UCSD-AML1 (cell line): Measurements from ENCODE around the gene SLC2A9.

Experiments
- DNase-seq: peaks from one replicate; lab custom pipeline; 2025; ENCODE audit not compliant: unreplicated experiment; lab: John Stamatoyannopoulos, UW

SLC2A9 gene

GRCh38 chr4:10020871-10021652, at the start of gene SLC2A9:
TSS of gene SLC2A9 (minus strand) at chr4:10021497. CDS start at chr4:10021429, 68 bp downstream.
- peak; percentile 40 for DNase-seq

DNA sequence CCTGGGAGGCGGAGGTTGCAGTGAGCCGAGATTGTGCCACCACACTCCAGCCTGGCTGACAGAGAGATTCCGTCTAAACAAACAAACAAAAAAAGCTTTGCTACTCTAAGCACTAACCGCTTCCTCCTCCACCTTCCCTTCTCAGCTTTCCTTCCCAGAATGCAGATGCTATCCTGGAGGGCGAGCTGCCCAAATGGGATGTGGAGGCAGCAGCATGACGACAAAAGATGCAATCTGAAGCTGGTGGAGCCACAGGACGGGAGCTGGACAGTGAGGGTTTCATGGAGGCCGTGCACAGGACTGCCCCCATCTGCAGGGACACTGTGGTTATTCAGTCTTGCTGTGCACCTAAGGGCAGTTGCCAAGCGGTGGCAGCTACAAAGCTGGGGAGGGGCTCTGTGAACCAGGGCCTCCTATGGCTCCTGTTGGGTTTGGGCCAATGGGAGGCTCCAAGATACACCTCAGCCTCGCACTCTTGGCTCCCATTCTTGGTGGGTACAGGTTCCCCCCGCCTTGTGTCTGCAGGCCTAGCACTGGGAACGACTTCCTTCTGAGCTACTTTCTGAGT, 47.9 kb upstream of the SLC2A9 start:
- no peak for DNase-seq

GRCh38 chr4:10066670-10067651, 45.7 kb upstream of the SLC2A9 start:
- no peak for DNase-seq

GRCh38 chr4:10066206-10066605, 44.9 kb upstream of the SLC2A9 start:
- DNase-seq = no peak

GRCh38 chr4:10063544-10064300, 42.4 kb upstream of the SLC2A9 start:
- DNase-seq = peak; percentile 63

- DNase-seq = no peak
Measured at GRCh38 chr4:10061650-10062415, 40.5 kb upstream of the SLC2A9 start.

DNA sequence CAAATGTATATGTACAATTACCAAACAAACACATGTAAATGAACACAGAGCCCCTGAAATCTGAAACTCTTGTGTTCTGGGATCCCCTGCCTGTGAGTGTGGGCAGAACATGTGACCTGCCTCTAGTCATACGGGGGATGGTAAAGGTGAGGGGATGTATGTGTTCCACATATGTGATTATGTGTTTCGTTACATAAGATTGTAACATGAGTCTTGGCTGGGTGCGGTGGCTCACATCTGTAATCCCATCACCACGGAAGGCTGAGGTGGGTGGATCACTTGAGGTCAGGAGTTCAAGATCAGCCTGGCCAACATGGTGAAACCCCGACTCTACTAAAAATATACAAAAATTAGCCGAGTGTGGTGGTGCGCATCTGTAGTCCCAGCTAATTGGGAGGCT, 37.1 kb upstream of the SLC2A9 start:
- DNase-seq = no peak

- DNase-seq = no peak
Measured at GRCh38 chr4:10057023-10057395, 35.7 kb upstream of the SLC2A9 start.

DNA sequence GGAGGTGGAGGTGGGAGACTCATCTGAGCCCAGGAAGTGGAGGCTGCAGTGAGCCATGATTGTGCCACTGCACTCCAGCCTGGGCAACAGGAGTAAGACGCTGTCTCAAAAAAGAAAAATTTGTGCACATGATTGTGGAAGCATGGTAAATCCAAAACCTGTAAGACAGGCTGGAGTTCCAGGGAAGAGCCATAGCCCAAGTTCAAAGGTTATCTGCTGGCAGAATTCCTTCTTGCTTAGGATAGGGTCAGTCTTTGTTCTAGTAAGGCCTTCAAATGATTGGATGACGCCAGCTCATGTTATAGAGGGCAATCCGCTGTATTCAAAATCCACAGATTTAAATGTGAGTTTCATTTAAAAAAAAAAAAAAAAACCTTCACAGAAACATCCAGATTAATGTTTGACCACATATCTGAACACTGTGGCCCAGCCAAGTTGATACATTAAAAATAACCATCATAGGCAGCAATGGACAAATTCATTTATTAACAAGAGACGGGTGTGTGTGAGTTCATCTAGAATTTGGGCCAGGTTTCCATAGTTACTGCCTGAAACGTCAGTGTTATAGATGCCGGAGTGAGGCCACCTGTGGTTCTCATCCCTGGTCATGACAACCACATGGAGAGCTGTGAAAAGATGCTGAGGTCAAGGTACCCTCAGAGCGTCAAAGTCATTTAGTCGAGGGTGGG, 35.2 kb upstream of the SLC2A9 start:
- no peak for DNase-seq

GRCh38 chr4:10055871-10056270, 34.6 kb upstream of the SLC2A9 start:
- DNase-seq = no peak

GRCh38 chr4:10054571-10055041, 33.3 kb upstream of the SLC2A9 start:
- DNase-seq = no peak

DNA sequence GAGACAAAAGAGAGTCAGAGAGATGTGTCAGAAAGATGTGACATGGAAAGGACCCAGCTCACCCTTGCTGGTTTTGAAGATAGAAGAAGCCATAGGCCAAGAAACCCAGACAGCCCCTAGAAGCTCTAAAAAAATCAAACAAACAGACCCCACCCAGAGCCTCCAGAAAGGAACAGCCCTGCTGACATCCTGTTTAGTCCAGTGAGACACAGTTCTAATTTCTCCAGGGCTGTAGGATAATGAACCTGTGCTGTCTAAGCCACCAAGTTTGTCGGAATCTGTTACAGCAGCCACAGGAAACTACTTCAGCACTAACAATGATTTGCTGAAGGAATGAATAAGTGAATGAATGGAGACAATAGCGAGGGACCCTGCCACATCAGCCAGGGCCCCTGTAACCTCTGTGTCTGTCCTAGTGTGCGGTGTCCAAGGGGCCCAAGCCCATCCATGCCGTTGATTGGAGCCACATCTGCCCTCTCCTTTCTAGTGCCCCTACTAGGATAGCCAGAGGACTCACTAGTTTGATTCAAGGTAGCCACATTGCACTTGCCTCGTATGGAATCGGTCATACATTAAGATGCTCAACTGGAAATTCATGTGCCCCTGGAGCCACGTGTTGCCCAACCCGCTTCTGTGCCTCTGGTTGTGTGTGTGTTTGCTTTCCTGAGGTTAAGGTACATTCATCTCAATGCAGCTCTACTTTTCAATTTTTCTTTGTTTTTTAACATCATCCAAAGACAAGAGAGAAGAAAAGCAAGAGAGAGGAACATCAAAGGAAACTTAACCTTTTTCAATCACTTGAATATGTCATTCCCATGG, 32.5 kb upstream of the SLC2A9 start:
- no peak for DNase-seq

- no peak for DNase-seq
Measured at GRCh38 chr4:10051517-10052135, 30.3 kb upstream of the SLC2A9 start.

- no peak for DNase-seq
Measured at GRCh38 chr4:10050721-10051120, 29.4 kb upstream of the SLC2A9 start.

GRCh38 chr4:10050261-10050661, 29.0 kb upstream of the SLC2A9 start:
- no peak for DNase-seq

GRCh38 chr4:10048941-10049697, 27.8 kb upstream of the SLC2A9 start:
- DNase-seq = no peak

DNA sequence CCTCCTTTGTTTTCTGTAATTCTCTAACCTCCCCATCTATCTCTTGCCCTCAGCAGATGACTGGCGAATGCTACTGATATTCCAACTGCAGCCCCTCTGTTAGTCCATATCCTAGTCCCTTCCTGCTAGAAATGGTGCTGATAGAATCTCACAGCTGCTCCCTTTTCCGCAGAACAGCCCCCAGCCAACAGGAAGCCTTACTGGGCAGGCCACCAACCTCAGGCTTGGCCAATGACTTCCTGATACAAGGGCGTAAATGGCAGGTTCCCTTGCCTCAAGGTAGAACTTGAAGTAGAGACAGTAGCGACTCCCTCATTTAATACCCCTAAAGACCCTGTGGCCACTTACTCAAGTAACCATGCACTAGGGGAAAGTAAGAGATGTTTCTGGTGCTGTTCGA, 26.7 kb upstream of the SLC2A9 start:
- peak; percentile 52 for DNase-seq
